HG02798 (cell line): ENCODE measurements around the gene PRDX2.
"Not testable (repeated sequence)": the region's sequence is repeated elsewhere in the genome, so short reads cannot be mapped to it uniquely, and the experiment has no call there.

ENCODE experiments used
- ATAC-seq: cut with Tn5 transposase; IDR thresholded peaks from one replicate; pipeline ENCODE4 v1.9.1; 2021; ENCODE audit warnings: mild to moderate bottlenecking; ENCODE audit not compliant: unreplicated experiment, poor library complexity

PRDX2 gene

GRCh38 chr19:12828494-12828893, 26.9 kb upstream of the PRDX2 start:
- no peak for ATAC-seq

DNA sequence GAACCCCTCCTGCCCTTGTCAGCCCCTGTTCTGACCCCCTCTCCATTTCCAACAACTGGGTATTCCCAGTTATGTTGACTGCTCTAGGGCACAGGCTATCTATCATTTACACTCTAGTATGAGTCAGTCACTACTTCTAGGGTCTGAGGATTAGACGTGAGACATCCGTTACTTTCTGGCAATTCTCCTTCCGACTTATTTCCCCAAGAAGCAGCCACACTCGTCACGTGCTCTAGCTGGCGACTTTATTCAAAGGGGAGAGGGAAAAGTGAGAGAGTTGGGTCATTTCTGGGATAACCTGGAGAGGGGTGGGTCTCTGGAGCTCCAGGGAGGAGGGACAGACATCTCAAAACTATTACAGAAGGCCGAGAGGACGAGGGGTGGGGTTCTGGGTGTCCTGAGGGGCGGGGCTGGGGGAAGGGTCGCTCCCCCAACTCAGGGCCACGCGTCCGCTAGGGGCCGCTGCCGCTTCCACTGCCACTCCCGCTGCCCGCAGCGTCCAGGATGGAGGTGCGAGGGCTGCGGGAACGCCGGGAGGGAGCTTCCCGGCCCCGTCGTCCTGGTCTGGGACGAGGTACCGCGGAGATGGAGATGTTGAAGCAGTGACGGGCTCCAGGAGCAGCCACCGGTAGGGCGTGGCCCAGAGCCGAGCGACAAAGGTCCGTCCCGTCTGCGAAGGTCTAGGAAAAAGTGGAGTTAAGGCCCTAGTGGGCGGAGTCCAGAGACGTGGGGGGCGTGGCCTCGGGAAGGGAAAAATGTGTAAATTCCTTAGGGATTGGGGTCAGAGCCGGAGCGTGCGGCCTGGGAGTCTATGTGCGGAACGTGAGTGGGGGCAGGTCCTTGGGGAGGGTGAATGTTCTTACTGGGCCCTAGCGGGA, 23.9 kb upstream of the PRDX2 start:
- no peak for ATAC-seq

DNA sequence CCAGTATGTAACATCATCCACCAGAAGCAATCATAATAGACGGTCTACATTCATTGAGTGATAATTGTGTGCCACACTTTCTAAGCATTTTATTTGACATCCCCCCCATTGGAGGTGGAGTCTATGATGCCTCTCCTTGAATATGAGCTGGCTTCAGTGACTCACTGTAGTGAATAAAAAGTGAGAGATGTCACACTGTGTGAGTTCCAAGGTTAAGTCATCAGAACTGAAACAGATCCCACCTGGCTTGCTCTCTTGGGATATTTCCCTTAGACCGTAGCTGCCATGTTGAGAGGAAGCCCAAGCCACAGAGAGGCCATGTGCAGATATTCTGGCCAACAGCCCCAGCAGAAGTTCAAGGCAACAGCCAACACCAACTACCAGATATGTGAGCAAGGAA, 20.2 kb upstream of the PRDX2 start:
- no peak for ATAC-seq

GRCh38 chr19:12817810-12818209, 16.2 kb upstream of the PRDX2 start:
- not testable (repeated sequence) for ATAC-seq

- not testable (repeated sequence) for ATAC-seq
Measured at GRCh38 chr19:12817188-12817587, 15.6 kb upstream of the PRDX2 start.

DNA sequence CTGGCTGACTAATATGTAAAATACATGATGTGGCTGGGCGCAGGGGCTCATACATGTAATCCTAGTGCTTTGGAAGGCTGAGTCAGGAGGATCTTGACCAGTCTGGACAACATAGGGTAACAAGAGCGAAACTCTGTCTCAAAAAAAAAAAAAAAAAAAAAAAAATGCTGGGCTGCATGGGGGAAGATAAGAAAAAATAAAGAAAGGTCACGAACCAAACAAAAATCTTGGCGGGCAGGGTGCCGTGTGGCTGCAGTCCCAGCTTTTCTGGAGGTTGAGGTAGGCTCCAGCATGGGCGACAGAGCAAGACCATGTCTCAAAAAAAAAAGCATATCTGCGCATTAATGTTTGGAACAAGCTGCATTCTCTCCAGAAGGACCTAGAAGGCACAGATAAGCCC, 13.5 kb upstream of the PRDX2 start:
- ATAC-seq = no peak

GRCh38 chr19:12806242-12807081, 4.9 kb upstream of the PRDX2 start, which contains the start of gene RNASEH2A:
TSS of gene RNASEH2A (plus strand) at chr19:12806584. CDS start at chr19:12806674, 90 bp downstream.
- ATAC-seq = peak; percentile 81

DNA sequence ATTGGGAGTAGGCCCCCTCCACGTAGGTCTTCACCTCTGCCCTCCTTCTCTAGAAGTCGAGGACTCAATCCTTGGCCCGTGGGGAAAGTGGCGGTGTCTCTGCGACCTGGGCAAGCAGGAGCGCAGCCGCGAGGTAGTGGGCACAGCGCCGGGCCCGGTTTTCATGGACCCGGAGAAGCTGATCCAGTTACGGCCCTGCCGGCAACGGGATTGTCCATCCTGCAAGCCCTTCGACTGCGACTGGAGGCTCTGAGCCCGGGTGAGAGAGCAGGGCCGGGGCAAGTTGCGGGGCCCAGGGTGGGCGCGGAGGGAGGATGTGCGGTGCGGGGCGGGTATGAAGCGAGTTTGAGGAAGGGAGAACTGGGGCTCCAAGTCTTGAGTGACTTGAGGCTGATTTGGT, 2.5 kb upstream of the PRDX2 start:
- ATAC-seq = no peak

DNA sequence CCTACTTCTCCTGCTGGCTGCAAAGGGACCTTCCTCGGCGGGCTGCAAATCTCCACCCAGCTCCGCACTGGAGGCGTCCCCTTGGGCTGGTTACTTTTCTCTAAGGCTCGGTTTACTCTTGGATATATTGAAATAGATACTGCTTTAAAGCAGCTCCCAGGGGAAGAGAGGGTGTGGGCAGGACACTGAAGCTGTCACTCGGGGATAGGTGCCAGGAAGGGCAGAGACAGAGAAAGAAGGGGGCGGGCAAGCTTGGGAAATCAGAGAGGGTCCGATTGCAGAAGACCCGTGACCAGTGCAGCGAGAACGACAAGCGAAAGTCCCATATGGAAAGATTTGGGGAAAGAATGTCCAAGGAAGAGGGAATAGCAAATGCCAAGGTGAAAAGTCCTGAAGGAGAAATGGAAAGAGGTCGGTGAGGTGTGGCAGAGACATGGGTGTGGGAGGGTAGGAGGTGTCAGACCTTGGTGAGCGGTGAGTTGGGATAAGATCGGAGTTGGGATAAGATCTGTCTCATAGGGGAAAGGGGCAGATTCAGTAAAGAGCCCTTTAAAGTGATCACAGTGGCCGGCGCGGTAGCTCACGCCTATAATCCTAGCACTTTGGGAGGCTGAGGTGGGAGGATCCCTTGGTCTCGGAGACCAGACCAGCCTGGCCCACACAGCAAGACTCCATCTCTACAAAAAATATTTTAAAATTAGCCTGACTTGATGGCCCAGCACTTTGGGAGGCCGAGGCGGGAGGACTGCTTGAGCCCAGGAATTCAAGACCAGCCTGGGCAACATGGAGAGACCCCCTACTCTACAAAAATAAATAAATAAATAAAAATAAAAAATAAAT, 887 bp upstream of the PRDX2 start:
- no peak for ATAC-seq

DNA sequence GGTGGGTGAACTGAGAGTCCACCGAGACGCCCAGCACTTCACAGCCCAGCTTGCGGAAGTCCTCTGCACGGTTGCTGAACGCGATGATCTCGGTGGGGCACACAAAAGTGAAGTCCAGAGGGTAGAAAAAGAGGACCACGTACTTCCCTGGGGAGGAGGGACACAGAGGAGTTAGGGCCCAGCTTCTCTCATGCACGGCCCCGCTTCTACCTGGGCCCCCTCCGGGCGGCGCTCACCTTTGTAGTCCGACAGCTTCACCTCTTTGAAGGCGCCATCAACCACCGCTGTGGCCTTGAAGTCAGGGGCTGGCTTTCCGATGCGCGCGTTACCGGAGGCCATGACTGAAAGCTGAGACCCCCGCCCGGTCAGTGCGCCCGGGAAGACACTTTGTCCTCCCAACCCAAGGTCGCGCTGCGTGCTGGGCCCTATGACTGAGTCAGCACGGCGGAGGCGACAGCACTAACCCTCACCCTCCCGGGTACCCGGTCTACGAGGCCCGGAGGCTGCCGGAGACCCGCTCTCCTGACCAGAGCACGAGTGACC, 606 bp downstream of the PRDX2 start:
- no peak for ATAC-seq

- no peak for ATAC-seq
Measured at GRCh38 chr19:12800466-12800770, 1.2 kb downstream of the PRDX2 start.

GRCh38 chr19:12799742-12800465, 1.7 kb downstream of the PRDX2 start:
- ATAC-seq = no peak

DNA sequence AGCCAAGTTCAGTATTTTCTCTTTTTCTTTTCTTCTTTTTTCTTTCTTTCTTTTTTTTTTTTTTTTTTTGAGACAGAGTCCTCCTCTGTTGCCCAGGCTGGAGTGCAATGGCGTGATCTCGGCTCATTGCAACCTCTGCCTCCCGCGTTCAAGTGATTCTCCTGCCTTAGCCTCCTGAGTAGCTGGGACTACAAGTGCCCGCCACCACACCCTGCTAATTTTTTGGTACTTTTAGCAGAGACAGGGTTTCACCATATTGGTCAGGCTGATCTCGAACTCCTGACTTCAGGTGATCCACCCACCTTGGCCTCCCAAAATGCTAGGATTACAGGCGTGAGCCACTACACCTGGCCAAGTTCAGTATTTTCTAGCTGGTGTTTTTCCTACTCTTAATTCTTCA, 4.0 kb downstream of the PRDX2 start:
- ATAC-seq = not testable (repeated sequence)

DNA sequence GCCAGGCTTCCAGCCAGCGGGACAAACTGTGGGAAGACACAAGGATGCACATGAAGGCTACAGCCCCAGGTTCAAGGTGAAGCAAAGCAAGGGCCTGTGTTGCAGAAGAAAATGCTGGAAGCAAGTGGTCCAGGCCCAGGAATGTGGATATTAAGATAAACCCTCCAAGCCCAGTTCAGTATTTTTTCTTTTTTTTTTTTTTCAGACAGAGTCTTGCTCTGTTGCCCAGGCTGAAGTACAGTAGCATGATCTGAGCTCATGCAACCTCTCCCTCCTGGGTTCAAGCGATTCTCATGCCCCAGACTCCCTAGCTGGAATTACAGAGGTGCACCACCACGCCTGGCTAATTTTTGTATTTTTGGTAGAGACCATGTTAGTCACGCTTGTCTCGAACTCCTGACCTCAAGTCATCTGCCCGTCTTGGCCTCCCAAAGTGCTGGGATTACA, 4.4 kb downstream of the PRDX2 start:
- ATAC-seq = no peak

GRCh38 chr19:12796146-12797071, 5.2 kb downstream of the PRDX2 start:
- no peak for ATAC-seq

DNA sequence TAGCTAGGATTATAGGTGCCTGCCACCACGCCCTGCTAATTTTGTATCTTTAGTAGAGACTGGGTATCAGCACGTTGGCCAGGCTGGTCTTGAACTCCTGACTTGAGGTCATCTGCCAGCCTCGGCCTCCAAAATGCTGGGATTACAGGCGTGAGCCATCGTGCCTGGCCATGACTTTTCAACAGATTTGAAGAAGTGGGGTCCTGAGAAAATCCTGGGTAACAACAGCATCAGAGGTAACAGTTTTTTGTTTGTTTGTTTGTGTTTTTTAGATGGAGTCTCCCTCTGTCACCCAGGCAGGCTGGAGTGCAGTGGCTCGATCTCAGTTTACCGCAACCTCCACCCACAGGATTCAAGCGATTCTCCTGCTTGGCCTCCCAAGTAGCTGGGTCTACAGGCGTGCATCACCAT, 6.6 kb downstream of the PRDX2 start:
- no peak for ATAC-seq

- ATAC-seq = no peak
Measured at GRCh38 chr19:12794196-12794941, 7.2 kb downstream of the PRDX2 start.
